HUES6 (cell line): Measurements from ENCODE around the gene USP24.

ENCODE experiments used
- H3K27ac ChIP-seq: 2 replicates; pipeline ENCODE4 v1.7.0; 2013; ENCODE audit warnings: low read depth, mild to moderate bottlenecking, low read length, inconsistent platforms
- H3K27me3 ChIP-seq: 2 replicates; pipeline ENCODE4 v1.6.1; 2013; ENCODE audit warnings: low read length; ENCODE audit not compliant: control insufficient read depth, insufficient read depth
- H3K36me3 ChIP-seq: 2 replicates; pipeline ENCODE4 v1.6.1; 2013; ENCODE audit warnings: low read length; ENCODE audit not compliant: control insufficient read depth, insufficient read depth
- H3K4me1 ChIP-seq: 2 replicates; pipeline ENCODE4 v1.6.1; 2013; ENCODE audit warnings: low read length; ENCODE audit not compliant: control insufficient read depth, insufficient read depth
- H3K4me3 ChIP-seq: 2 replicates; pipeline ENCODE4 v1.5.1; 2013; ENCODE audit warnings: low read depth, low read length
- H3K9ac ChIP-seq: one replicate; pipeline ENCODE4 v1.6.1; 2013; ENCODE audit warnings: mild to moderate bottlenecking, low read length
- H3K9me3 ChIP-seq: 2 replicates; pipeline ENCODE4 v1.6.1; 2013; ENCODE audit warnings: low read depth, low read length; ENCODE audit not compliant: control insufficient read depth, insufficient read depth

The USP24 gene

DNA sequence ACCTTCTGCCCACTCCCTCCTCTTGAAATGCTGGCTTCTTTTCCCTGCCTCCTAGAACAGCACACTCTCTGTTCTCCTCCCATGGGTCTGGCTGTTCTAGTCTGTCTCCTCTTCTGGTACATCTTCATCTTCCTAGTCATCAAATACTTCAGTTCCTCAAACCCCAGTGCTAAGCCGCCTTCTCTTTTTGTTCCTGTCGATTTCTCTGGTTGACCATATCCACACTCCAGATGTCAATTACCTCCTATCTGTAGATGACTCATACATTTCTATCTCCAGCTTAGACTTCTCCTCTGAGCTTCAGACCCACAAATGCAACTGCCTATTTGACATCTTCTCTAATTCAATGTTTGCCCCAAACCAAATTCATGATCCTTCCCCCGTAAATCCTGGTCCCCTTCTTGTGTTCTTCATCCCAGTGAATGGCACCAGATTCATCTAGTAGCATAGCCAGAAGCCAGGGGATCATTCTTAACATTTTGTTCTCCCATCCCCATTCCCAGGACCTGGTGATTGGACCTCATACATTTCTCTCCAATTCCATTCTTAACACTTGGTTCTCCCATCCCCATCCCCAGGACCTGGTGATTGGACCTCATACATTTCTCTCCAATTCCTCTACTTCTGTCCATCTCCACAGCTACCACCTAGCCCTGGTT lies 35.9 kb downstream of the USP24 start:
- H3K36me3 ChIP-seq: 0 out of 2 replicates have a peak, but pooled peaks cover 3% of the 10 kb centered on the region
- H3K27me3 ChIP-seq: no peaks in the 10 kb centered on the region
- no peak overlapping the region for H3K27ac ChIP-seq
- H3K4me3 ChIP-seq: no peak overlapping the region
- H3K9me3 ChIP-seq: 0 out of 2 replicates have a peak, but pooled peaks cover 2% of the 10 kb centered on the region
- H3K9ac ChIP-seq: no peak overlapping the region
- no peaks in the 10 kb centered on the region for H3K4me1 ChIP-seq

- Histone ChIP-seq H3K4me1 (peaks cover 10% of the 10 kb centered on the region; the same call in 1 of the 2 replicates), H3K9ac (no peak overlapping the region), H3K9me3 (no peaks in the 10 kb centered on the region), H3K4me3 (no peak overlapping the region), H3K27ac (no peak overlapping the region), H3K27me3 (no peaks in the 10 kb centered on the region), H3K36me3 (peaks cover 28% of the 10 kb centered on the region)
Measured at GRCh38 chr1:55172687-55173086, 42.5 kb downstream of the USP24 start.

DNA sequence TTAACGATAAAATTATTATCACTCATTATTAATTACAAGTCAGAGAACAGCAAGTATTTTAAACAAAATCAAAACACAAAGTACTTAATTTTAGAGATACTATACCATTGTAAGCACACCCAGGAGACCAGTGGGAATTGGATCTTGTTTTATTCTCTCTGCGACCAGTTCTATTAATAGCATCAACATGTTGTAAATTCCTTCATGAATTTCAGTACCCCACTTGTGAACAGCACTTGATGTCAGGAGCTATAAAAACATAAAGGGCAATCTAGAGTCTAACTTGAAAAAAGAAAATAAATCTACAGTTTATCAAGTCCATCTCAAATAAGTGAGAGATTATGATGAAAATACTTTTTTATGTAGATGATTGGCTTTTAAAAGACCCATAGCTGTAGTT lies 42.9 kb downstream of the USP24 start:
- Histone ChIP-seq H3K36me3 (peaks cover 32% of the 10 kb centered on the region), H3K9me3 (no peaks in the 10 kb centered on the region), H3K4me1 (peaks cover 10% of the 10 kb centered on the region; the same call in 1 of the 2 replicates), H3K27ac (no peak overlapping the region), H3K4me3 (no peak overlapping the region), H3K27me3 (no peaks in the 10 kb centered on the region), H3K9ac (no peak overlapping the region)

- no peak overlapping the region for H3K27ac ChIP-seq
- peaks cover 37% of the 10 kb centered on the region for H3K36me3 ChIP-seq
- peaks cover 10% of the 10 kb centered on the region; the same call in 1 of the 2 replicates for H3K4me1 ChIP-seq
- no peaks in the 10 kb centered on the region for H3K9me3 ChIP-seq
- H3K27me3 ChIP-seq: no peaks in the 10 kb centered on the region
- H3K9ac ChIP-seq: no peak overlapping the region
- H3K4me3 ChIP-seq: no peak overlapping the region
Measured at GRCh38 chr1:55171694-55172093, 43.5 kb downstream of the USP24 start.

GRCh38 chr1:55170426-55170825 lies 44.7 kb downstream of the USP24 start:
- peaks cover 40% of the 10 kb centered on the region for H3K36me3 ChIP-seq
- no peak overlapping the region for H3K4me3 ChIP-seq
- H3K9ac ChIP-seq: no peak overlapping the region
- no peak overlapping the region for H3K27ac ChIP-seq
- H3K9me3 ChIP-seq: no peaks in the 10 kb centered on the region
- H3K27me3 ChIP-seq: no peaks in the 10 kb centered on the region
- H3K4me1 ChIP-seq: peaks cover 10% of the 10 kb centered on the region; the same call in 1 of the 2 replicates

- H3K36me3 ChIP-seq: peaks cover 50% of the 10 kb centered on the region
Measured at GRCh38 chr1:55169126-55169525, 46.0 kb downstream of the USP24 start.

GRCh38 chr1:55168353-55168752 lies 46.8 kb downstream of the USP24 start:
- H3K36me3 ChIP-seq: peaks cover 55% of the 10 kb centered on the region
- H3K4me1 ChIP-seq: peaks cover 10% of the 10 kb centered on the region; the same call in 1 of the 2 replicates
- no peaks in the 10 kb centered on the region for H3K9me3 ChIP-seq
- no peak overlapping the region for H3K4me3 ChIP-seq
- H3K9ac ChIP-seq: no peak overlapping the region
- H3K27me3 ChIP-seq: no peaks in the 10 kb centered on the region
- no peak overlapping the region for H3K27ac ChIP-seq

More at GRCh38 chr1:55169126-55169525, 46.0 kb downstream of the USP24 start:
- no peak overlapping the region for H3K27ac ChIP-seq
- no peaks in the 10 kb centered on the region for H3K9me3 ChIP-seq
- H3K4me1 ChIP-seq: peaks cover 10% of the 10 kb centered on the region; the same call in 1 of the 2 replicates
- H3K9ac ChIP-seq: no peak overlapping the region
- H3K27me3 ChIP-seq: no peaks in the 10 kb centered on the region
- H3K4me3 ChIP-seq: no peak overlapping the region

DNA sequence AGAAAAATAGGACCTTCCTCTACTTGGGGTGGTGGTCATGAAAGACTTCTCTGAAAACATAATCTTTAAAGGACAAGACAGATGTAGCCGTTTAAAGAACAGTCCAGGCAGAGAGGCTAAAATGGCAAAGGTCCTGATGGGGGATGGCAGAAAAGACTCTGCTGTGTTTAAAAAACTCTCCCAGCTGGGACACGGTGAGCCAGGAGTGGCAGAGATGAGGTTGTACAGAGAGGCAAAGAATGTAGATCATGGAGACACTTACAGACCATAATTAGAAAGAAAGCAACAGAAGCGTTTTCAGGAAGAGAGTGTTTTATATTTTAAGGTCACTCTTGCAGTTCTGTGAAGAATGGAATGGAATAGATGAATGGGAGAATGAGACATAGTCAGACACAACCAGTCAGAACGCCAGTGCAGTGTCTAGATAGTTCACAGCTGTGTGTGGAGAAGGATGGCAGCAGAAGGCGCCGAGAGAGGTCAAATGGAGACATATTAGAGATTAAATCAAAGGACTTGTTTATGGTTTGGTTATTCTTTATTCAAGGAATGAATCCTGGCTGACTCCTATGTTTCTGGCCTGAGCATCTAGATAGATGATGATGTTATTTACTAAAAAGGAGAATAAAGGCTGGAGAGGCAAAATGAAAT lies 47.8 kb downstream of the USP24 start:
- Histone ChIP-seq H3K9ac (no peak overlapping the region), H3K4me1 (peaks cover 10% of the 10 kb centered on the region; the same call in 1 of the 2 replicates), H3K36me3 (peaks cover 55% of the 10 kb centered on the region), H3K27ac (no peak overlapping the region), H3K4me3 (no peak overlapping the region), H3K27me3 (no peaks in the 10 kb centered on the region), H3K9me3 (no peaks in the 10 kb centered on the region)

- Histone ChIP-seq H3K4me3 (no peak overlapping the region), H3K9ac (no peak overlapping the region), H3K36me3 (peaks cover 49% of the 10 kb centered on the region), H3K4me1 (peaks cover 10% of the 10 kb centered on the region; the same call in 1 of the 2 replicates), H3K9me3 (no peaks in the 10 kb centered on the region), H3K27ac (no peak overlapping the region), H3K27me3 (no peaks in the 10 kb centered on the region)
Measured at GRCh38 chr1:55164906-55165305, 50.3 kb downstream of the USP24 start.

- no peak overlapping the region for H3K27ac ChIP-seq
- H3K27me3 ChIP-seq: no peaks in the 10 kb centered on the region
- H3K36me3 ChIP-seq: peaks cover 54% of the 10 kb centered on the region
Measured at GRCh38 chr1:55159571-55159970, 55.6 kb downstream of the USP24 start.

GRCh38 chr1:55156608-55157007 lies 58.6 kb downstream of the USP24 start:
- H3K9ac ChIP-seq: no peak overlapping the region
- no peak overlapping the region for H3K4me3 ChIP-seq
- H3K4me1 ChIP-seq: no peaks in the 10 kb centered on the region
- H3K27ac ChIP-seq: no peak overlapping the region
- no peaks in the 10 kb centered on the region for H3K27me3 ChIP-seq
- peaks cover 62% of the 10 kb centered on the region for H3K36me3 ChIP-seq
- no peaks in the 10 kb centered on the region for H3K9me3 ChIP-seq

More at GRCh38 chr1:55159571-55159970, 55.6 kb downstream of the USP24 start:
- H3K4me1 ChIP-seq: no peaks in the 10 kb centered on the region
- H3K4me3 ChIP-seq: no peak overlapping the region
- H3K9ac ChIP-seq: no peak overlapping the region
- H3K9me3 ChIP-seq: no peaks in the 10 kb centered on the region
